Mesenchymal stem cell (in vitro differentiated cells and primary cell): ENCODE data around the gene LEFTY1.
A peak's percentile ranks its signal among the peaks of the same experiment; 100 is the strongest.

ENCODE experiments used
- DNase-seq: peaks from one replicate; pipeline ENCODE4 v3.0.0-alpha.2; 2013
- H2AFZ ChIP-seq: one replicate; pipeline ENCODE4 v1.6.1; 2013; ENCODE audit warnings: low read depth, mild to moderate bottlenecking, control low read depth, inconsistent platforms, low read length, moderate library complexity
- H2AK5ac ChIP-seq: 2 replicates; pipeline ENCODE4 v1.6.1; 2013; ENCODE audit warnings: low read length, moderate library complexity, mild to moderate bottlenecking, inconsistent platforms; ENCODE audit not compliant: severe bottlenecking
- H2BK120ac ChIP-seq: one replicate; pipeline ENCODE4 v1.6.1; 2013; ENCODE audit warnings: low read depth, mild to moderate bottlenecking, inconsistent platforms, low read length, moderate library complexity
- H2BK12ac ChIP-seq, 2 experiments: one replicate each; pipeline ENCODE4 v1.6.1; 2013; ENCODE audit warnings: inconsistent platforms in 2 of 2, low read length in 2 of 2, mild to moderate bottlenecking in 2 of 2, moderate library complexity in 2 of 2, control low read depth in 1 of 2
- H2BK15ac ChIP-seq: one replicate; pipeline ENCODE4 v1.6.1; 2013; ENCODE audit warnings: mild to moderate bottlenecking, low read depth, inconsistent platforms; ENCODE audit not compliant: poor library complexity, severe bottlenecking
- H2BK5ac ChIP-seq: 2 replicates; pipeline ENCODE4 v1.6.1; 2013; ENCODE audit warnings: low read depth, mild to moderate bottlenecking, low read length, control low read depth, inconsistent platforms; ENCODE audit not compliant: poor library complexity, severe bottlenecking
- H3K14ac ChIP-seq, 2 experiments: one replicate each; pipeline ENCODE4 v1.6.1; 2013; ENCODE audit warnings: inconsistent platforms in 2 of 2, low read length in 2 of 2, control low read depth in 1 of 2, mild to moderate bottlenecking in 1 of 2, moderate library complexity in 1 of 2
- H3K18ac ChIP-seq, 2 experiments: one replicate each; pipeline ENCODE4 v1.6.1; 2013; ENCODE audit warnings: inconsistent platforms in 2 of 2, low read length in 2 of 2, control low read depth in 1 of 2, low read depth in 1 of 2, mild to moderate bottlenecking in 1 of 2
- H3K23ac ChIP-seq, 2 experiments: one replicate each; pipeline ENCODE4 v1.6.1; 2013; ENCODE audit warnings: inconsistent platforms in 2 of 2, low read length in 2 of 2, mild to moderate bottlenecking in 2 of 2, moderate library complexity in 2 of 2, control low read depth in 1 of 2
- H3K27ac ChIP-seq: 2 replicates; pipeline ENCODE4 v1.5.1; 2013; ENCODE audit warnings: mild to moderate bottlenecking, moderate library complexity, low read length, control low read depth, inconsistent platforms; ENCODE audit not compliant: poor library complexity, severe bottlenecking
- H3K27me3 ChIP-seq, 2 experiments: 2 replicates each; pipeline versions ENCODE4 v1.6.1 to v1.7.0; 2013; ENCODE audit warnings: low read length in 2 of 2, mild to moderate bottlenecking in 2 of 2, moderate library complexity in 2 of 2, control low read depth in 1 of 2, inconsistent platforms in 1 of 2; ENCODE audit not compliant: control insufficient read depth in 1 of 2, insufficient read depth in 1 of 2
- H3K36me3 ChIP-seq, 2 experiments: 2 replicates each; pipeline versions ENCODE4 v1.6.1 to v1.7.0; 2013; ENCODE audit warnings: low read length in 2 of 2, control low read depth in 1 of 2, inconsistent platforms in 1 of 2, low read depth in 1 of 2, mild to moderate bottlenecking in 1 of 2; ENCODE audit not compliant: insufficient read depth in 2 of 2, control insufficient read depth in 1 of 2
- H3K4ac ChIP-seq, 2 experiments: one replicate each; pipeline ENCODE4 v1.6.1; 2013; ENCODE audit warnings: inconsistent platforms in 2 of 2, low read length in 2 of 2, mild to moderate bottlenecking in 2 of 2, moderate library complexity in 2 of 2, control low read depth in 1 of 2, low read depth in 1 of 2
- H3K4me1 ChIP-seq: 2 replicates; pipeline ENCODE4 v1.6.1; 2013; ENCODE audit warnings: low read depth, low read length, control low read depth; ENCODE audit not compliant: control insufficient read depth, insufficient read depth
- H3K4me2 ChIP-seq: 2 replicates; pipeline ENCODE4 v1.6.1; 2013; ENCODE audit warnings: low read length, mild to moderate bottlenecking, inconsistent platforms; ENCODE audit not compliant: poor library complexity, severe bottlenecking
- H3K4me3 ChIP-seq, 2 experiments: 2 replicates each; pipeline versions ENCODE4 v1.5.1 to v1.7.0; 2013; ENCODE audit warnings: low read length in 2 of 2, mild to moderate bottlenecking in 2 of 2, control low read depth in 1 of 2, low read depth in 1 of 2; ENCODE audit not compliant: insufficient read depth in 1 of 2
- H3K79me1 ChIP-seq: replicated peaks from 2 replicates; pipeline ENCODE4 v1.6.1; 2013; ENCODE audit warnings: mild to moderate bottlenecking, control low read depth, low read length, inconsistent platforms; ENCODE audit not compliant: poor library complexity, severe bottlenecking
- H3K9ac ChIP-seq: 2 replicates; pipeline ENCODE4 v1.7.0; 2013; ENCODE audit warnings: mild to moderate bottlenecking, low read length, moderate library complexity
- H3K9me3 ChIP-seq: 2 replicates; pipeline ENCODE4 v1.7.0; 2013; ENCODE audit warnings: mild to moderate bottlenecking, low read length; ENCODE audit not compliant: control insufficient read depth
- H4K8ac ChIP-seq: one replicate; pipeline ENCODE4 v1.6.1; 2013; ENCODE audit warnings: inconsistent platforms, mild to moderate bottlenecking, low read length, moderate library complexity
- H4K91ac ChIP-seq: one replicate; pipeline ENCODE4 v1.6.1; 2013; ENCODE audit warnings: mild to moderate bottlenecking, low read length, inconsistent platforms
- WGBS: methylation state at CpG from one replicate; pipeline ENCODE4 v1.1.7; 2013; ENCODE audit warnings: mixed read lengths; 5-methylcytosine and 5-hydroxymethylcytosine counted together

LEFTY1 gene

DNA sequence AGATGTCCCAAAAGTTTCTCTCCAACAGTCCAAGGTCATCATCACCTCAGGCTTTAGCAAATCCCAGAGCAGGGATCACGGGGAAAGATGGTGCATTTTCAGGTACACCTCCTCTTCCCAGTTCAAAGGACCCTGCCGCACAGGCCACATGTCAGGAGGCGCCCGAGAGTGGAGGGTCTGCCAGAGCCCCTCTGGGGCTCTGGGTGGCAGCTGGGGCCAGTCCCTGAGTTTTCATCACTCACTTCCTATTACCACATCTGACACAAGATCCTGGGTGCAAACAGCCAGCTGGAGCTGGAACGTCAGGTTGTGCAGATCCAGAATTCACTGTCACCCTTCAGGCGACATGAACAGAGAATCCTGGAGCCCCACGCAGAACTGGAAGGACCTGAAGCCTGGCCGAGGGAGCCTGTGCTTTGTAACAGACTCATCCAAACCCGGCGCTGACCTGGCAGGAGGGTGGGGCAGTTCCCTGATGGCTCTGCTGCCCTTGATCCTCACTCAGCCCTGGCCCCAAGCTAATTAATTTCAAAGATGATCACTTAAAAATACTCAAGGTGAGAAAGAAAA is 15.6 kb downstream of the LEFTY1 start:
- H2BK5ac ChIP-seq: no peak overlapping the region
- no peak overlapping the region for H2AFZ ChIP-seq
- H2AK5ac ChIP-seq: no peak overlapping the region
- H3K79me1 ChIP-seq: peaks cover 6% of the 10 kb centered on the region
- H4K91ac ChIP-seq: no peak overlapping the region
- no peak overlapping the region for H3K4me3 ChIP-seq
- H3K9ac ChIP-seq: no peak overlapping the region
- H2BK12ac ChIP-seq: no peak overlapping the region
- no peak for DNase-seq
- no peak overlapping the region for H3K4ac ChIP-seq
- H2BK15ac ChIP-seq: no peak overlapping the region
- no peak overlapping the region for H4K8ac ChIP-seq
- H3K14ac ChIP-seq: no peak overlapping the region
- H3K36me3 ChIP-seq: peaks cover 39 to 71% of the 10 kb centered on the region in 2 experiments
- no peak overlapping the region for H3K23ac ChIP-seq
- H3K27me3 ChIP-seq: no peaks in the 10 kb centered on the region
- peaks cover 15% of the 10 kb centered on the region for H3K4me1 ChIP-seq
- 96% methylated on average over 10 of the region's 10 CpGs for WGBS
- no peak overlapping the region for H3K4me2 ChIP-seq
- no peak overlapping the region for H3K18ac ChIP-seq
- H3K9me3 ChIP-seq: no peaks in the 10 kb centered on the region
- no peak overlapping the region for H3K27ac ChIP-seq
- H2BK120ac ChIP-seq: no peak overlapping the region

DNA sequence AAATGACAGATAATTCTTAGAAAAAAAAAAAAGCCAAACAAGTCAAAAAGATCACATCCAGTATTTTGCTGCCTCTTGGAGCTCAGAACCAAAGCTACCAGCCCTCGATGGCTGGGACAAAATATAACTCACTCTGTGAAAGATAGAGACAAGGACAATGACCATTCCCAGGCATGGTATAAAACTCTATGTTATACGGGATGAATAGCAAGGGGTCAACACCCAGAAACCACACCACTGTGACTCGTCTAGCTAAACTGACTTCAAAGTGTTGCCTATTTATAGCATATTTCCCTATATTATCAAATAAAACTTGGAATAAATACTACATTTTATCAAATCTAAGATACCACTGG is 16.9 kb downstream of the LEFTY1 start:
- H3K4me2 ChIP-seq: no peak overlapping the region
- 100% methylated on average over 1 of the region's 3 CpGs for WGBS

DNA sequence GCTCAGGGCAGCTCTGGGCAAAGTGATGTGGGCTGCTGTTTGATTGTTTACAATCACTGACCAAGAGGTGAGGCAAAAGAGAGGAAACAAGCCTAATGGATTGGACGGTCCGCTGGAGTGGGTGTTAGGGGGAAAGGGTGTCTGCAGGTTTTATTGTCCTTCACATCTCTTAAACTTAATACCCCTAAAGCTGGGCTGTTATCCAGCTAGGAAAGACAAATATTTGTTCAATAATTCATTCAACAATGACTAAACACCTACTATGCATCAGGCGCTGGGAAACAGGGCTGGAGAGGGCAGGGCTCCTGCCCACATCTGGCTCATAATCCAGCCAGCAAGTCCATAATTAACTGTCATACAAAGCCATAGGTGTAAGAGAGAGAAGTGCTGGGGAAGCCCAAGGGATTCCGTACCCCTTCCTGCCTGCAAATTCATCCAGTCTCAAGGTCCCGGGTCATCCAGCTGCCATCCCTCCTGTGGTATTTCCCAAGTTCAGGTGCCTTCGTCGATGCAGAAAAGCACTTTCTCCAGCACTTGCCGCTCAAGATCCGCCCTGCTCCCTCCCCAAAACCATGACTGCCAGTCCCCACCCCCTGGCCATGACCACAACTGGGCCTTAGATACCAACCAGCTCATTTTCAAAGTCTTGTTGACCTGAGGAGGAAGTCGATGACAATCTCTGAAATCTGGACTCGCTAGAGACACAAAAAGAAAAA is 17.4 kb downstream of the LEFTY1 start:
- WGBS: 92% methylated on average over 8 of the region's 11 CpGs
- Histone ChIP-seq H4K91ac (no peak overlapping the region), H3K18ac (no peak overlapping the region), H3K4me2 (no peak overlapping the region), H2AFZ (no peak overlapping the region), H3K9ac (no peak overlapping the region), H2BK5ac (no peak overlapping the region), H2AK5ac (no peak overlapping the region), H3K79me1 (peaks cover 5% of the 10 kb centered on the region), H2BK15ac (no peak overlapping the region), H3K4me1 (peaks cover 15% of the 10 kb centered on the region), H2BK120ac (no peak overlapping the region), H3K4ac (no peak overlapping the region), H3K27me3 (no peaks in the 10 kb centered on the region), H4K8ac (no peak overlapping the region), H3K27ac (no peak overlapping the region), H3K23ac (peak overlapping the region in 1 of 2 experiments; percentile 36), H2BK12ac (no peak overlapping the region), H3K9me3 (no peaks in the 10 kb centered on the region), H3K14ac (no peak overlapping the region), H3K4me3 (no peak overlapping the region), H3K36me3 (peaks cover 45 to 83% of the 10 kb centered on the region in 2 experiments)
- no peak for DNase-seq

More for the DNA sequence above, 16.9 kb downstream of the LEFTY1 start:
- Histone ChIP-seq H2BK120ac (no peak overlapping the region), H3K9ac (no peak overlapping the region), H2AK5ac (no peak overlapping the region), H3K4me3 (no peak overlapping the region), H3K23ac (no peak overlapping the region), H3K14ac (no peak overlapping the region), H4K8ac (no peak overlapping the region), H3K79me1 (peaks cover 5% of the 10 kb centered on the region), H3K9me3 (no peaks in the 10 kb centered on the region), H3K4ac (no peak overlapping the region), H2BK15ac (no peak overlapping the region), H3K4me1 (peaks cover 13% of the 10 kb centered on the region), H2AFZ (no peak overlapping the region), H3K27me3 (no peaks in the 10 kb centered on the region), H4K91ac (no peak overlapping the region), H3K27ac (no peak overlapping the region), H3K18ac (no peak overlapping the region), H2BK12ac (no peak overlapping the region), H2BK5ac (no peak overlapping the region), H3K36me3 (peaks cover 44 to 82% of the 10 kb centered on the region in 2 experiments)
- no peak for DNase-seq

DNA sequence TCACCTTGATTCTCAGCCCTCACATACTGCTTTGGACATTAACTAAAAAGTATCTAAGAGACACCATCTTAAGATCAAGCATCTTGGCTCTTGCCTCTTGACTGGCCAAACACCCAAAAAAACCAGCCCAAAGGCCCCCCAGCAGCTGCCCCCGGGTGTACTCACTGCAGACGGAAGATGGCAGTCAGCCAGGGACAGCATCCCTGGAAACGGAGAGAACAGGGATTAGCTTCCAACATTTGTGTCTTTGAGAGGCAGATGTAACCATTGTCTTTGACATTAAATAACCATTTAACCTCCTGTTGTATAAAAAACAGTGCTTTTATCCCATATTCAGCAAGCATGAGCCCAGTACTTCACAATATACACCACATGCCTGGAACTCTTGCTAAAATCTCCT is 18.0 kb downstream of the LEFTY1 start:
- H3K18ac ChIP-seq: no peak overlapping the region

More for the DNA sequence above, 18.0 kb downstream of the LEFTY1 start:
- no peak overlapping the region for H2BK15ac ChIP-seq
- H2BK12ac ChIP-seq: no peak overlapping the region
- H4K91ac ChIP-seq: no peak overlapping the region
- no peak overlapping the region for H3K27ac ChIP-seq
- no peak overlapping the region for H3K14ac ChIP-seq
- no peak overlapping the region for H2BK5ac ChIP-seq
- no peak overlapping the region for H2AK5ac ChIP-seq
- H3K23ac ChIP-seq: no peak overlapping the region
- peaks cover 2% of the 10 kb centered on the region for H3K79me1 ChIP-seq
- H3K4me3 ChIP-seq: no peak overlapping the region
- no peak overlapping the region for H3K9ac ChIP-seq
- 82% methylated on average over 3 of the region's 3 CpGs for WGBS
- no peak overlapping the region for H2BK120ac ChIP-seq
- DNase-seq: no peak
- no peak overlapping the region for H2AFZ ChIP-seq
- no peak overlapping the region for H3K4me2 ChIP-seq
- peaks cover 47 to 83% of the 10 kb centered on the region in 2 experiments for H3K36me3 ChIP-seq
- H4K8ac ChIP-seq: no peak overlapping the region
- H3K4ac ChIP-seq: no peak overlapping the region
- no peaks in the 10 kb centered on the region for H3K27me3 ChIP-seq
- peaks cover 17% of the 10 kb centered on the region for H3K4me1 ChIP-seq
- H3K9me3 ChIP-seq: no peaks in the 10 kb centered on the region
